ENCODE measurements around the gene ENTPD7. TPM values are rescaled to one million over a fixed set of nuclear protein-coding genes. Genes with fewer than 3 reads are reported as not detected.

ENTPD7 gene
- total and polyA plus RNA-seq, 9 of the 15 experiments (the other 6 are each of a cell fraction or from before 2014, with no cell fraction given) = 1.4 to 13.9 (median 8.5) TPM

- no peak for TF ChIP-seq BDP1 (IDR thresholded peaks at IDR 0.05; ENCODE audit: insufficient read depth, insufficient read length)
- no peak for TF ChIP-seq ARID4B (CRISPR knock-in tag; IDR thresholded peaks at IDR 0.05)
- peak; percentile 13 for TF ChIP-seq TAF9B (IDR thresholded peaks at IDR 0.05; ENCODE audit: partially characterized antibody)
- no peak for TF ChIP-seq TEAD2 (tag; IDR thresholded peaks at IDR 0.05)
- TF ChIP-seq MXD1 (CRISPR knock-in tag; IDR thresholded peaks at IDR 0.05; ENCODE audit: borderline replicate concordance, poor library complexity, severe bottlenecking) = no peak
- TF ChIP-seq CEBPG (CRISPR knock-in tag; IDR thresholded peaks at IDR 0.05) = no peak; the same call in 1 of the 2 replicates
- peak in 1 of 2 experiments; percentile 61; a peak in 2 of 4 replicates for TF ChIP-seq CEBPG (tag; conservative IDR thresholded peaks at IDR 0.05 in 1 of 2, IDR thresholded peaks at IDR 0.05 in 1 of 2)
- TF ChIP-seq ZBTB5 (IDR thresholded peaks at IDR 0.05) = no peak
- TF ChIP-seq SP1 (CRISPR knock-in tag; IDR thresholded peaks at IDR 0.05) = no peak
- TF ChIP-seq NRF1 (conservative IDR thresholded peaks at IDR 0.05 in 1 of 2, IDR thresholded peaks at IDR 0.05 in 1 of 2) = peak in 1 of 2 experiments; percentile 12; a peak in 1 of 4 replicates
- TF ChIP-seq PHB2 (IDR thresholded peaks at IDR 0.05; ENCODE audit: low read depth) = no peak
- TF ChIP-seq DLX4 (CRISPR knock-in tag; IDR thresholded peaks at IDR 0.05) = no peak
- no peak; the same call in none of the 2 replicates for TF ChIP-seq CEBPB (tag; IDR thresholded peaks at IDR 0.05)
- peak; percentile 16 for TF ChIP-seq BRD9 (IDR thresholded peaks at IDR 0.05; ENCODE audit: low read depth, partially characterized antibody)
- no peak for TF ChIP-seq NR4A1 (CRISPR knock-in tag; IDR thresholded peaks at IDR 0.05)
- TF ChIP-seq NR4A1 (tag; IDR thresholded peaks at IDR 0.05) = no peak
- no peak for TF ChIP-seq STAT6 (CRISPR knock-in tag; IDR thresholded peaks at IDR 0.05)
Measured at GRCh38 chr10:99621454-99622251, 37.7 kb upstream of the ENTPD7 start (continued).
